ENCODE results near the gene EHBP1.
A peak's percentile ranks its signal among the peaks of the same experiment; 100 is the strongest.

Gene EHBP1

GRCh38 chr2:62884514-62884913, 179.0 kb downstream of the EHBP1 start:
- no peak for DNase-seq (ENCODE audit: low spot score)

- no peak for DNase-seq (ENCODE audit: low spot score)
These were observed 189.6 kb downstream of the EHBP1 start for GRCh38 chr2:62894966-62895631.

- DNase-seq (ENCODE audit: low spot score), result no peak
These were observed 190.1 kb downstream of the EHBP1 start for GRCh38 chr2:62895632-62896009.

- no peak for DNase-seq (ENCODE audit: low spot score)
These were observed 191.8 kb downstream of the EHBP1 start for GRCh38 chr2:62897187-62897827.

GRCh38 chr2:62904344-62904743, 198.8 kb downstream of the EHBP1 start:
- DNase-seq (ENCODE audit: low spot score), result no peak

GRCh38 chr2:62908145-62908544, 202.6 kb downstream of the EHBP1 start:
- DNase-seq (ENCODE audit: low spot score), result no peak

- DNase-seq (ENCODE audit: low spot score), result no peak
These were observed 207.8 kb downstream of the EHBP1 start for GRCh38 chr2:62913311-62913710.

GRCh38 chr2:62919041-62919440, 213.5 kb downstream of the EHBP1 start:
- DNase-seq (ENCODE audit: low spot score), result no peak

- DNase-seq (ENCODE audit: low spot score), result no peak
These were observed 214.6 kb downstream of the EHBP1 start for GRCh38 chr2:62920070-62920469.

- no peak for DNase-seq (ENCODE audit: low spot score)
These were observed 217.7 kb downstream of the EHBP1 start for GRCh38 chr2:62923242-62923641.

- no peak for DNase-seq (ENCODE audit: low spot score)
These were observed 218.4 kb downstream of the EHBP1 start for GRCh38 chr2:62923881-62924280.

GRCh38 chr2:62928015-62928414, 222.5 kb downstream of the EHBP1 start:
- no peak for DNase-seq (ENCODE audit: low spot score)

GRCh38 chr2:62931536-62931935, 226.0 kb downstream of the EHBP1 start:
- DNase-seq (ENCODE audit: low spot score), result no peak

GRCh38 chr2:62933398-62933917, 227.9 kb downstream of the EHBP1 start:
- DNase-seq (ENCODE audit: low spot score), result no peak

GRCh38 chr2:62934517-62934916, 229.0 kb downstream of the EHBP1 start:
- no peak for DNase-seq (ENCODE audit: low spot score)

GRCh38 chr2:62938126-62938525, 232.6 kb downstream of the EHBP1 start:
- no peak for DNase-seq (ENCODE audit: low spot score)

GRCh38 chr2:62939735-62940491, 234.4 kb downstream of the EHBP1 start:
- no peak for DNase-seq (ENCODE audit: low spot score)

- no peak for DNase-seq (ENCODE audit: low spot score)
These were observed 235.2 kb downstream of the EHBP1 start for GRCh38 chr2:62940697-62941096.

- DNase-seq (ENCODE audit: low spot score), result no peak
These were observed 235.9 kb downstream of the EHBP1 start for GRCh38 chr2:62941413-62941812.

- no peak for DNase-seq (ENCODE audit: low spot score)
These were observed 238.8 kb downstream of the EHBP1 start for GRCh38 chr2:62944362-62944761.

- DNase-seq (ENCODE audit: low spot score), result no peak
These were observed 241.9 kb downstream of the EHBP1 start for GRCh38 chr2:62947403-62947802.

GRCh38 chr2:62956651-62957050, 251.1 kb downstream of the EHBP1 start:
- DNase-seq (ENCODE audit: low spot score), result peak; percentile 47

GRCh38 chr2:62958206-62958605, 252.7 kb downstream of the EHBP1 start:
- DNase-seq (ENCODE audit: low spot score), result no peak
